Body of pancreas (tissue), 4 donors: ENCODE measurements around the gene MRAS.

Experiments
- CTCF ChIP-seq, 7 experiments: fragments of 450-650 bp in 4 of 7; fragments of 200-600 bp in 3 of 7; sonication (generic) in 3 of 7; IDR thresholded peaks; one replicate each; pipeline ENCODE4 v1.5.1; 2016 to 2019; ENCODE audit warnings: antibody characterized with exemption in 7 of 7
- POLR2A ChIP-seq, 3 donors: fragments of 450-650 bp; IDR thresholded peaks; one replicate each; pipeline ENCODE4 v1.6.1; 2016; ENCODE audit warnings: antibody characterized with exemption in 3 of 3, mild to moderate bottlenecking in 2 of 3

- no peak for TF ChIP-seq POLR2A (IDR thresholded peaks at IDR 0.05)
- no peak for TF ChIP-seq CTCF (IDR thresholded peaks at IDR 0.05)
These were observed 59.0 kb downstream of the MRAS start for GRCh38 chr3:138407236-138407907.
